ENCODE measurements around the gene MARK1.

- TF ChIP-seq ELF4 (IDR thresholded peaks at IDR 0.05): no peak
- TF ChIP-seq NFRKB (IDR thresholded peaks at IDR 0.05): no peak
- no peak for TF ChIP-seq PKNOX1 (IDR thresholded peaks at IDR 0.05)
These were observed 153.4 kb downstream of the MARK1 start for GRCh38 chr1:220681220-220681880.

All from HEK293T (cell line).